ENCODE measurements around the gene ANO9. TPM values are rescaled to one million over a fixed set of nuclear protein-coding genes. Genes with fewer than 3 reads are reported as not detected.

ANO9 gene
- total RNA-seq, 1 experiment from 2014 or later = 16.6 TPM

DNA sequence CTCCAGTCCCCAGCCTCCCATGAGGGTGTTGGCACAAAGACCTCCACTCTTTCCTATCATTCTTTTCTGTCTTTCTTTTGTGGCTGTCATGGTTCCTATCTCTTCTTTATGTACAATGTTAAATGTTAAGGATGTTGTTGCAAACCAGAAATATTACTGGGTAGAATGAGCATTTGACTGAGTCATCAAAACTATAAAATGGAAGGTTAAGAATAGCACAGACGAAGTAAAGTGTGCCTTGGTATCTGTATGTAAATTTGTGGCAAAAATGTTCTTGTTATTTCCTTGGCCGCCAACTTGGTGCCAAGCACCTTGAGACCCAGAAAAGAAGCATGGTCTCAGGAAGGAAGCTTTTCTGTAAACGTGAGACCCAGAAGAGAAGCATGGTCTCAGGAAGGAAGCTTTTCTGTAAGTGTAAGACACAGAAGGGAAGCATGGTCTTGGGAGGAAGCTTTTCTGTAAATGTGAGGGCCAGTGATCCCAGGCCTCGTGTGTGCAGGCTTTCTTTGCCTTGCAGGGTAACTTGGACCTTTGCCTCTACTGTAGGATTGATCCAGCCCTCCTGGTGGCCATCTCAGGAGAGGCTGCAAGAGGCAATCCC is 54.5 kb downstream of the ANO9 start:
- peak; percentile 59 for ATAC-seq
- Histone ChIP-seq H2AFZ (ENCODE audit: low read length) (no peak overlapping the region), H3K4me3 (ENCODE audit: low read length) (no peak overlapping the region), H3K9me2 (replicated peaks; ENCODE audit: low read length) (no peaks in the 10 kb centered on the region), H3F3A (ENCODE audit: low read length, unreplicated experiment) (no peaks in the 10 kb centered on the region), H4K20me1 (ENCODE audit: low read length) (no peaks in the 10 kb centered on the region), H3K27me3 (ENCODE audit: low read length) (no peaks in the 10 kb centered on the region), H3K4me1 (ENCODE audit: insufficient read depth, low read length) (no peaks in the 10 kb centered on the region), H3K79me2 (ENCODE audit: low read length) (no peaks in the 10 kb centered on the region), H3K9me3 (ENCODE audit: low read length) (no peaks in the 10 kb centered on the region), H3K27ac (ENCODE audit: low read length) (no peak overlapping the region), H3K36me3 (ENCODE audit: low read depth, low read length) (no peaks in the 10 kb centered on the region), H3K9ac (ENCODE audit: low read length) (no peak overlapping the region), H3K4me2 (ENCODE audit: low read length) (no peak overlapping the region)
- no TSS peak for BruUV-seq (replicated peaks)
- POLR2A ChIA-PET (ENCODE audit: unreplicated experiment) = no interaction called here
- peak; percentile 20 for DNase-seq
- TF ChIP-seq EZH2phosphoT487 (IDR thresholded peaks at IDR 0.05; ENCODE audit: borderline replicate concordance, low read length) = no peak
- intact Hi-C loops (cut with micrococcal nuclease) = no loop called here
- CTCF ChIA-PET = no interaction called here

DNA sequence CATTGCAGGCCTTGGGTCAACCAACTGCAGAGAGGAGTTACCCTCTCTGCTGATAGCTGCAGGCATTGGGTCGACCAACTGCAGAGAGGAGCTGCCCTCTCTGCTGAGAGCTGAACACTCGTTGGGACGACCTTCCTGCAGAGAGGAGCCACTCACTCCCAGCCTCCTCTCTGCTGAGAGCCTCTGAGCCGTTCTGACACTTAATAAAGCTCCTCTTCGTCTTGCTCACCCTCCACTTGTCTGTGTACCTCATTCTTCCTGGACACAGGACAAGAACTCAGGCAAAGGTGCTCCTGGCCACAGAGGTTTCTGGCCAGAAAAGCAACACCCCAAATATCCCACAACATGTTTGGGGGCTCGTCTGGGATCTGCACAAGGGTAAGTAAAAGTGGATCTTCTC is 55.3 kb downstream of the ANO9 start:
- H3K4me2 ChIP-seq (ENCODE audit: low read length) = no peak overlapping the region
- CTCF ChIA-PET = no interaction called here
- no peaks in the 10 kb centered on the region for H3F3A ChIP-seq (ENCODE audit: low read length, unreplicated experiment)
- no peak overlapping the region for H3K27ac ChIP-seq (ENCODE audit: low read length)
- TF ChIP-seq, protein P1, sequence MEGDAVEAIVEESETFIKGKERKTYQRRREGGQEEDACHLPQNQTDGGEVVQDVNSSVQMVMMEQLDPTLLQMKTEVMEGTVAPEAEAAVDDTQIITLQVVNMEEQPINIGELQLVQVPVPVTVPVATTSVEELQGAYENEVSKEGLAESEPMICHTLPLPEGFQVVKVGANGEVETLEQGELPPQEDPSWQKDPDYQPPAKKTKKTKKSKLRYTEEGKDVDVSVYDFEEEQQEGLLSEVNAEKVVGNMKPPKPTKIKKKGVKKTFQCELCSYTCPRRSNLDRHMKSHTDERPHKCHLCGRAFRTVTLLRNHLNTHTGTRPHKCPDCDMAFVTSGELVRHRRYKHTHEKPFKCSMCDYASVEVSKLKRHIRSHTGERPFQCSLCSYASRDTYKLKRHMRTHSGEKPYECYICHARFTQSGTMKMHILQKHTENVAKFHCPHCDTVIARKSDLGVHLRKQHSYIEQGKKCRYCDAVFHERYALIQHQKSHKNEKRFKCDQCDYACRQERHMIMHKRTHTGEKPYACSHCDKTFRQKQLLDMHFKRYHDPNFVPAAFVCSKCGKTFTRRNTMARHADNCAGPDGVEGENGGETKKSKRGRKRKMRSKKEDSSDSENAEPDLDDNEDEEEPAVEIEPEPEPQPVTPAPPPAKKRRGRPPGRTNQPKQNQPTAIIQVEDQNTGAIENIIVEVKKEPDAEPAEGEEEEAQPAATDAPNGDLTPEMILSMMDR (conservative IDR thresholded peaks at IDR 0.05; ENCODE audit: low read depth, low read length) = no peak
- TF ChIP-seq EZH2phosphoT487 (IDR thresholded peaks at IDR 0.05; ENCODE audit: borderline replicate concordance, low read length) (no peak), EZH2 (IDR thresholded peaks at IDR 0.05; ENCODE audit: low read length, unreplicated experiment) (no peak)
- no peaks in the 10 kb centered on the region for H3K9me3 ChIP-seq (ENCODE audit: low read length)
- no peaks in the 10 kb centered on the region for H4K20me1 ChIP-seq (ENCODE audit: low read length)
- no peaks in the 10 kb centered on the region for H3K79me2 ChIP-seq (ENCODE audit: low read length)
- DNase-seq (no peak), ATAC-seq (no peak)
- H3K27me3 ChIP-seq (ENCODE audit: low read length) = no peaks in the 10 kb centered on the region
- intact Hi-C loops (cut with micrococcal nuclease) = no loop called here
- H3K36me3 ChIP-seq (ENCODE audit: low read depth, low read length) = no peaks in the 10 kb centered on the region
- H3K9me2 ChIP-seq (replicated peaks; ENCODE audit: low read length) = no peaks in the 10 kb centered on the region
- H2AFZ ChIP-seq (ENCODE audit: low read length) = no peak overlapping the region
- POLR2A ChIA-PET (ENCODE audit: unreplicated experiment) = no interaction called here
- no peak overlapping the region for H3K9ac ChIP-seq (ENCODE audit: low read length)
- no TSS peak for BruUV-seq (replicated peaks)
- H3K4me3 ChIP-seq (ENCODE audit: low read length) = no peak overlapping the region
- H3K4me1 ChIP-seq (ENCODE audit: insufficient read depth, low read length) = no peaks in the 10 kb centered on the region

DNA sequence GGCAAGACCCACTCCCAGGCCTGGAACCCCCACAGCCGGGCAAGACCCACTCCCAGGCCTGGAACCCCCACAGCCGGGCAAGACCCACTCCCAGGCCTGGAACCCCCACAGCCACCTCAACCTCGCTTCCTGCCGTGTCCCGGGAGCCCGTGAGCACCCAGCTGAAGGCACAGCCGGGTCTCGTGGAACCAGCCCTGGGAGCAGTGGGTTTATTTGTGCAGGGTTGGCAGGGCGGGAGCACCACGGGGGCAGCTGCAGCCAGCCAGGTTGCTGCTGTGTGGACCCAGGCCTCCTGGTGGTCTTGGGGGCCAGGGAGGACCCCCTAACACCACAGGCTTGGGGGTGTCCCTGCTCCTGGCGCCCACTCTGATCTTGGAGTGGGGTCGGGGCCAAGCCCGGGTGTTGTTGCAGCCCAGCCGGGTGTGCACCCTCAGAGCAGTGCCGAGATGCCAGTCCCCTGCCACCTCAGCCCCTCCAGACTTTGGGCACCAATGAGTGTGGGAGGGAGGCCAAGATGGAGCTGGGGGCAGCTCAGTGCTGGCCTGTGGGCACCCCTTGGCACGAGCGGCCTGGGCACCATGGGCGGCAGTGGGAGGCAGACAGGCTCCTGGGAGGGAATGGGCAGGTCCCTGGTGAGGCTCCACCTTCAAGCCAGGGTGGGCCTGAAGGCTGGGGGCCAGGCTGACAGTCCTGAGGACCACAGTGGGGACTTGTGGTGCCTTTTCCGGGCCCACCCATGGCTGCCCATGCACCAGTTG is 56.0 kb downstream of the ANO9 start:
- Histone ChIP-seq H2AFZ (ENCODE audit: low read length) (no peak overlapping the region), H3K4me1 (ENCODE audit: insufficient read depth, low read length) (no peaks in the 10 kb centered on the region), H3K27ac (ENCODE audit: low read length) (no peak overlapping the region), H3K9ac (ENCODE audit: low read length) (no peak overlapping the region), H3K36me3 (ENCODE audit: low read depth, low read length) (no peaks in the 10 kb centered on the region), H3K9me2 (replicated peaks; ENCODE audit: low read length) (no peaks in the 10 kb centered on the region), H3K9me3 (ENCODE audit: low read length) (no peaks in the 10 kb centered on the region), H4K20me1 (ENCODE audit: low read length) (no peaks in the 10 kb centered on the region), H3K79me2 (ENCODE audit: low read length) (no peaks in the 10 kb centered on the region), H3F3A (ENCODE audit: low read length, unreplicated experiment) (no peaks in the 10 kb centered on the region), H3K27me3 (ENCODE audit: low read length) (no peaks in the 10 kb centered on the region), H3K4me2 (ENCODE audit: low read length) (no peak overlapping the region), H3K4me3 (ENCODE audit: low read length) (no peak overlapping the region)
- DNase-seq = no peak
- CTCF ChIA-PET = no interaction called here
- intact Hi-C loops (cut with micrococcal nuclease) = no loop called here
- no peak for ATAC-seq
- TF ChIP-seq EZH2 (IDR thresholded peaks at IDR 0.05; ENCODE audit: low read length, unreplicated experiment) = no peak
- TF ChIP-seq, protein P1 (conservative IDR thresholded peaks at IDR 0.05; ENCODE audit: low read depth, low read length) = no peak
- TF ChIP-seq EZH2phosphoT487 (IDR thresholded peaks at IDR 0.05; ENCODE audit: borderline replicate concordance, low read length) = no peak
- POLR2A ChIA-PET (ENCODE audit: unreplicated experiment) = no interaction called here
- BruUV-seq (replicated peaks) = no TSS peak
